Measurements from ENCODE around the gene ARID1B. TPM values are rescaled to one million over a fixed set of nuclear protein-coding genes. Genes with fewer than 3 reads are reported as not detected.

Gene ARID1B
- total RNA-seq, 1 donor from 2014 or later: 62.1 TPM

DNA sequence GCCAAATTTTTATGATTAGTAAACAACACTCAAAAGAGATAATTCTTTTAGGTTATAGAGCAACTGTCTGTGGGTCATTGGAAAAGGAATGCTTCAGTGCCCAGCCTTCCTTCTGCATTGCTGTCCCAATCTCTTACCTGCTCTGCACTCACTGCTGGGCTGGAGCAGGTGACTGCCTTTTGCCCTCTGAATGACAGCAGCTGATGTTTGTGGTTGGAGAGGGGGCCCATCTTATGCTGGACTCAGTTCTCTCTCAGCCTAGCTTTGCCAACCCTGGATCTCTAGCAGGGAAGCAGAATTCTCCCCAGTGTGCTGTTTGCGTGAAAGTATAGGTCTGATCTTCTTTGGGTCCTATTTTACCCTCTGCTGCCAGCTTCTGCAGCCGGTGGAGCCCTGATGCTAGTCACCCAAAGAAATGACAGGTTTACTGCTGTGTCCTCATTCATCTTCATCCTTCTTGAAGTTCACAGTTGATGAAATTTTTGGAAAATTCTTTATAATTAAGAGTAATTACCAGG lies 193.5 kb downstream of the ARID1B start:
- H2AFZ ChIP-seq (replicated peaks): no peak overlapping the region
- H3K27ac Mint-ChIP-seq: no peak overlapping the region
- no peak for TF ChIP-seq EZH2 (IDR thresholded peaks at IDR 0.05)
- no peak for TF ChIP-seq EZH2phosphoT487 (IDR thresholded peaks at IDR 0.05)
- no peak for TF ChIP-seq CTCF (IDR thresholded peaks at IDR 0.05)
- H3K27me3 Mint-ChIP-seq (ENCODE audit: insufficient read depth, low read depth): peaks cover 5% of the 10 kb centered on the region
- H4K20me1 ChIP-seq (ENCODE audit: low read depth): peaks cover 77% of the 10 kb centered on the region
- H3K36me3 Mint-ChIP-seq: peaks cover 4% of the 10 kb centered on the region
- H3K36me3 ChIP-seq: no peaks in the 10 kb centered on the region
- H3K9me3 ChIP-seq (ENCODE audit: low read depth): no peaks in the 10 kb centered on the region
- H3K9me3 Mint-ChIP-seq: peaks cover 2% of the 10 kb centered on the region
- no peaks in the 10 kb centered on the region for H3K27me3 ChIP-seq
- H3K79me2 ChIP-seq (ENCODE audit: low read depth): peaks cover 100% of the 10 kb centered on the region
- no peaks in the 10 kb centered on the region for H3F3A ChIP-seq (ENCODE audit: low read depth)
- peaks cover 14% of the 10 kb centered on the region for H3K4me1 ChIP-seq
- no peak overlapping the region for H3K4me2 ChIP-seq
- no peak overlapping the region for H3K9ac ChIP-seq
- H3K4me1 Mint-ChIP-seq: peaks cover 27% of the 10 kb centered on the region
- no peak overlapping the region for H3K27ac ChIP-seq
- H3K4me3 Mint-ChIP-seq: no peak overlapping the region
- DNase-seq (ENCODE audit: low spot score): no peak
- no peak overlapping the region for H3K4me3 ChIP-seq

DNA sequence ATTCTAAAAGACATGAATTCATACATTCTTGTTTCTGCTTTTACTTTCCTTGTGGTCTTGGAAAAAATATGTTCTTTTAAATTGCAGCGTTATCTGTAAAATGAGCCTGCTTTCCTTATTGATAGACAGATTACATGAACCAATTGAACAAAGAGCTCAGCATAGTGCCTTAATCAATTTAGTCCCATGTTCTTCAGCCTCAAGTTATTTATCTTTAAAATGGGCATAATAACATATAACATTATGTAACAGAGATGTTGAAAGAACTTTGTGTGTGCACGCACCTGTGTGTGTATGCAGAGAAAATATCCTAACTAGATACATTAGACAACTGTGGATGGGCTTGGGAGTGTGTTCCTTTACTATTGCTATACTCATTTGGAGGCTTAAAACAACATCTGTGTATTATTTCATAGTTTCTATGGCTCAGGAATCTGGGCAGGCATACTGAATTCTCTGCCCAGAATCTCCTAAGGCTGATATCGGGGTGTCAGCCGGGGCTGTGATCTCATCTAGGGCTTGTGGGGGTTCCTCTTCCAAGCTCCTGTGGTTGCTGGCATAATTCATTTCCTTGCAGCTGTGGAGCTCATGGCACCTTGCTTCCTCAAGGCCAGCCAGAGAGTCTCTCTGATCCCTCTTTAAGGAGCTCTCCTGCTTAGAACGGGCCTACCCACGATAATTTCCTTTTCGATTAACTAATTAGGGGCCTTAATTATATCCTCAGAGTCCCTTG lies 194.1 kb downstream of the ARID1B start:
- H3K9me3 Mint-ChIP-seq: peaks cover 6% of the 10 kb centered on the region
- peaks cover 8% of the 10 kb centered on the region for H3K27me3 Mint-ChIP-seq (ENCODE audit: insufficient read depth, low read depth)
- Histone ChIP-seq H3K4me1 (peaks cover 21% of the 10 kb centered on the region), H3K9me3 (ENCODE audit: low read depth) (no peaks in the 10 kb centered on the region), H3K36me3 (no peaks in the 10 kb centered on the region), H3K79me2 (ENCODE audit: low read depth) (peaks cover 100% of the 10 kb centered on the region), H2AFZ (replicated peaks) (no peak overlapping the region), H4K20me1 (ENCODE audit: low read depth) (peaks cover 83% of the 10 kb centered on the region), H3K9ac (no peak overlapping the region), H3K27ac (no peak overlapping the region), H3F3A (ENCODE audit: low read depth) (no peaks in the 10 kb centered on the region), H3K4me3 (no peak overlapping the region), H3K27me3 (no peaks in the 10 kb centered on the region), H3K4me2 (no peak overlapping the region)
- DNase-seq (ENCODE audit: low spot score): no peak
- H3K36me3 Mint-ChIP-seq: peaks cover 7% of the 10 kb centered on the region
- peak overlapping the region; percentile 57 for H3K27ac Mint-ChIP-seq
- H3K4me1 Mint-ChIP-seq: peaks cover 34% of the 10 kb centered on the region
- no peak for TF ChIP-seq EZH2phosphoT487 (IDR thresholded peaks at IDR 0.05)
- no peak for TF ChIP-seq CTCF (IDR thresholded peaks at IDR 0.05)
- no peak for TF ChIP-seq EZH2 (IDR thresholded peaks at IDR 0.05)
- no peak overlapping the region for H3K4me3 Mint-ChIP-seq

GRCh38 chr6:156972145-156972544 lies 195.0 kb downstream of the ARID1B start:
- Histone ChIP-seq H3K4me3 (no peak overlapping the region), H3K4me2 (no peak overlapping the region), H3K79me2 (ENCODE audit: low read depth) (peaks cover 100% of the 10 kb centered on the region), H3K9me3 (ENCODE audit: low read depth) (no peaks in the 10 kb centered on the region), H3K9ac (no peak overlapping the region), H4K20me1 (ENCODE audit: low read depth) (peaks cover 84% of the 10 kb centered on the region), H3K4me1 (peaks cover 29% of the 10 kb centered on the region), H2AFZ (replicated peaks) (no peak overlapping the region), H3K27me3 (no peaks in the 10 kb centered on the region), H3K36me3 (no peaks in the 10 kb centered on the region), H3K27ac (no peak overlapping the region), H3F3A (ENCODE audit: low read depth) (no peaks in the 10 kb centered on the region)
- Mint-ChIP-seq H3K27me3 (ENCODE audit: insufficient read depth, low read depth) (peaks cover 8% of the 10 kb centered on the region), H3K9me3 (peaks cover 7% of the 10 kb centered on the region), H3K36me3 (peaks cover 7% of the 10 kb centered on the region), H3K27ac (no peak overlapping the region), H3K4me3 (no peak overlapping the region), H3K4me1 (peaks cover 36% of the 10 kb centered on the region)
- TF ChIP-seq EZH2 (IDR thresholded peaks at IDR 0.05) (no peak), EZH2phosphoT487 (IDR thresholded peaks at IDR 0.05) (no peak), CTCF (IDR thresholded peaks at IDR 0.05) (no peak)
- DNase-seq (ENCODE audit: low spot score): no peak

All from neural progenitor cell (in vitro differentiated cells).